GM19099 (cell line): ENCODE results near the gene PDGFA.

Experiments
- POLR2A ChIP-seq: IDR thresholded peaks from 3 replicates; pipeline ENCODE4 v1.6.1; 2011; ENCODE audit warnings: low read depth; ENCODE audit not compliant: insufficient read length; ENCODE audit errors: extremely low read depth

PDGFA gene

DNA sequence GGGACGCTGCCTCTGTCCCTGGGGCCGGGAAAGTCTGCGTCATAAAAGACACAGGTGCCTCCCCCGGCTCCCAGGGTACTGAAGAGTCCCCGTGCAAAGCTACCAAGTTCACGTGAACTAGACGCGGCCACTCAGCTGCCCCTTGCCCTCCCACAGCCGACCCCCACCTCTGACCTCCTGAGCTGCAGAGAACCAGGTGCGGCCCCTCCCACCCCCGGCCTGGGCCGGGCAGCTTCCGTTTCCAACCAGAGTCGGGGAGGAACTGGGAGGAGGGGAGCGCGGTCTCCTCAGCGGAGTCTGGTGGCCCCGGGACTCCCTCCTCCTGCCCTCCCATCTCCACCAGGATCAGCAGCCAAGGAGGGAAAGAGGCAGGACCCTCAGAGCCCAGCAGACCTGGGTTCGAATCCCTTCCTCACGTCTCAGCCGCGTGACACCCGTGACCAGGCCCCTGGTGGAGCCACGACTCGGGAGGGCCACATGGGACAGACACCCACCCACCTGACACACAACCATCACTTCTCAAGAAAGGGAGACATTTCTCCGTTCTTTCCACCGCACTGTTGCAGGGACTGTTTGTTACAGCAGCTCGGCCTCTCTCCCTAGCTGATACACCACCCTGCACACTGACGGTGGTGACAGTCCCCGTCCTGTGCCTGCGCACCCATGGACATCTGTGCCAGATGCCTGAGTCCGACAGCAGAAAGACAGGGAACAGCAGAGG is 37.4 kb upstream of the PDGFA start:
- TF ChIP-seq POLR2A, result no peak

DNA sequence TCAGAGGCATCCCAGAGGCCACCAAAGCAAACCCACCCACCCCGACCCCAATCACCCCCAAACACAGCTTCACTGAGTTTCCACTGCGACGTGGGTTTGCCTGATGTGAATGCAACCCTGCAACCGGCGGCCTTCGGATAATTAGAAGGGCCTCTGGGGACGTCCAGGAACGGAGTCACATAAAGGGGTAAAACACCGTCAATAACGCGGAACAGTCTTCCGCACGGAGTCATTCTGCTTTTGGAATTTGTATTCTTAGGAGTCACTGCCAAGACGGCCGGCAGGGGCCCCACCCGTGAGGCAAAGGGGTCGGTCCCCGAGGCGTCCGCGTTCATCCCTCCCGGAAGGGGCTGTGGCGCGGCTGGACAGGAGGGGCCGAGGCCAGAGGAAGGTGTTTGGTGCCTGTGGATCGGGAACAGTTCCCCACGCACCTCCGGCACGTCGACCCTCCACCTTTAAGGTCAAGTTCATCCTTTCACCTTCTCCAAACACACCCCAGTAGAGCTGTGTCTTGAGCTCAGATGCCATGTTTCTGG is 36.7 kb upstream of the PDGFA start:
- TF ChIP-seq POLR2A, result no peak

- TF ChIP-seq POLR2A, result no peak
Observed at GRCh38 chr7:555551-556160, 36.0 kb upstream of the PDGFA start.

DNA sequence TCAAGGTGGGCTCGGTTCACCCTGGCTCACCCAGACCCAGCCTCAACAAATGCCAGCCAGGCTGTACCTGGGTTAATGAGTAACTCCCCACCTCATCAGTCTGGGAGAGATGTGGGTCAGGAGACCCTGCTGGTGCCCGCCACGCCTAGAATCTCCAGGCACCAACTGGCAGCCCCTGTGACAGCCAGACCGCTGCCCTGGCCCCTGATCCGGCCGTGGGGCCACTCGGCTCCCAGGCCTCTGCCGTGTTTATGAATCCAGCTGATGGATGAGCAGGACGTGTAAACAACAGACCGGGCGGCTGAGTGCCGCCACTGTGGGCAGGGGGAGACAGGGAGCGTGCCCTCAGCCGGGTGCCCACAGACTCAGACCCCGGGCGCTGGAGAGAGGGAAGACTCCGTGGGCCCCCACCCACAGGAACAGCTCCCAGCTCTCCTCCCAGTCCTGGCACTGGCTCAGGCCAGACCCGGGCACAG is 34.0 kb upstream of the PDGFA start:
- no peak for TF ChIP-seq POLR2A

DNA sequence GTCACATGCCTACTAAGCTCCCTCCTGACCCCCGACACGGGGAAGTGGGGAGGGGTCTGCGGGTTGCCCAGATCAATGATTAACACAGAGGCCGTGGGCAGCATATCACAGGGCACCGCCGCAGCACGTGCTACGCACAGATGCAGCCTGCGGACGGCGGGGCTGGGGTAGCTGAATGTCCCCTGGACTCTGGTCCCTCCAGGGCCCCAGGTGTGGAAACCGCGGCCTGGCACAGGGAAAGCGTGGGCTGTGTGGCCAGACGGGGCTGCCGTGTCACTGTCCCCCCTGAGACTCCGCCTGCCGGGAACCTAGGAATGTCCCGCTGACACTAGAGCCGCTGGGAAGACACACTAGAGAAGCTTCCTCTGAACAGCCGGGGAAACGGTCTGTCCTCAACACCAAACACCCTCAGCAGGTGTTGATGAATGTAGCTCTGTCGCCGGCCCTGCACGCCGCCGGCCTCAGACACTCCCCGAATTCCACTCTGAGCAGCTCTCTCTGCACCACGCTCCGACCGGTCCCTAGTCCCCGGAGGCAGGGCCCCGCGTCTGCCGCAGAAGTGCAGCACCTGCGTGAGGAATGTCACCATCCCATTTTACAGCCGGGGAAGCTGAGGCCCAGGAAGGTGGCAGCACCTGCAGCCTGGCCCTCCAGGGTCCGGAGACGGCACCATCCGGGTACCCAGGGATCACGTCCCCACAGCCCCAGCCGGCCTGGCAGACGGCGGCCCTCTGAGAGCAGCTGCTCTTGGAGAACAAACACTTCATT is 33.4 kb upstream of the PDGFA start:
- no peak for TF ChIP-seq POLR2A

DNA sequence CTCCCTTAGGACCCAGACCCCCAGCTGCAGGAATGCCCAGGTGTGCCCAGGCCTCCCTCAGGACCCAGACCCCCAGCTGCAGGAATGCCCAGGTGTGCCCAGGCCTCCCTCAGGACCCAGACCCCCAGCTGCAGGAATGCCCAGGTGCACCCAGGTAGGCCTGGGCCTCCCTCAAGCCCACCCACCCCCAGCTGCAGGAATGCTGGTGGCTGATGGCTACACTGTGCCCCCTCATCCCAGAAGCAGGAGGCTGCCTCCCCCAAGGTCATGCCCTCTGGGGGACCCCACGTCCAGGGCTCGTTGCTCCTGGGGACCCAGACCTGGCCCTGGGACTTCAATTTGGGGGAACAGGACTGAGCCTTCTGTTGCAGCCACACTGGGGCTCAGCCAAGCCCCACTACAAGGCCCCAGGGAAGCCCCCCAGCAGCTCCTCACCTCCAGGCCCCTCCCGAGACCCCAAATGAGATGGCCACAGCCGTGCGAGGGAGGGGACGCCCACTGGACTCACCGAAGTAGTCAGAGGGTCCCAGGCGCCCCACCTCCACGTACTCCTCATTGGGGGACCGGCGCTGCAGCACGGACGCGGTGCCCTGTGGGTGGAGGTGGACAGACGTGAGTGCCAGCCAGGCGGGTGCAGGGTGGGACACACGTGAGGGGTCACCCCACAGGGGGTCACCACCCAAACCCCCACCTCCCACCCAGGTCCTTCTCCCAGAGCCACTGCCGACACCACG is 31.4 kb upstream of the PDGFA start:
- TF ChIP-seq POLR2A, result no peak

GRCh38 chr7:549891-550625 is 30.4 kb upstream of the PDGFA start:
- no peak for TF ChIP-seq POLR2A

DNA sequence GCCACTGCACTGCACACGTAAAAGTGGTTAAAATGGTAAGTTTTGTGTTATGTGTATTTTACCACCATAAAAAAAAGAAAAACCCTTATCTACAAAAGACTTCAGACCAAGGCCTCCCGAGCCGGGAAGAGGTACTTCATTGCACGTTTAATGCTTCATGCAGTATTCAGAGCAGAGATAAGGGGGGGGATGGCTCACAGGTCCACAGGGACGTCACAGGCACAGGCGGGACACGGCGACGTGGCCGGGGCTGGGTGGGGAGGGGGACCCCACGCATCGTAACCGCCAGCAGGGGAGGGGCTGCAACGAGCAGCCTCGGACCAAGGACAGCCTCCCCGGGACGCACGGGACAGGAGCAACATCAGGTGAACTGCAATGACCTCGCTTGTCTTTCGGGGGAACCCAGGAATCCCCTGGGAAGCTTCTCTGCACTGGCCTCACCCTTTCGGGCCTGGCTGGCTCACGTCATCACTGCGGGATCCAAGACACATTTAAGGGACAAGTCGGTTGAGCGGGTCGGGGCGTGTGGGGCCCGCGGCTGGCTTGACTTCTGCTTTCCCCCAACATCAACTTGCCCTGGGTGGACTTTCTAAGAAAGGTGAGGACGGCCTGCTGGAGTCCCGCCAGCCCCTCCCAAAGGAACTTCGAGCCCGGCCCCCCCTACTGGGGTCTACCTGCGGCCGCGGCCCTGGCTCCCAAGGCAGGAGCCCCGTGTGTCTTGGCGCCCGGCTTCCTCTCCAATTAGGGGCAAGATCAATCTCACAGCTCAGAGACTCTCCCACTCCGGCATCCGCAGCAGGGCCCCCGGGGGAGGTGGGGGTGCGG is 29.6 kb upstream of the PDGFA start:
- no peak for TF ChIP-seq POLR2A

DNA sequence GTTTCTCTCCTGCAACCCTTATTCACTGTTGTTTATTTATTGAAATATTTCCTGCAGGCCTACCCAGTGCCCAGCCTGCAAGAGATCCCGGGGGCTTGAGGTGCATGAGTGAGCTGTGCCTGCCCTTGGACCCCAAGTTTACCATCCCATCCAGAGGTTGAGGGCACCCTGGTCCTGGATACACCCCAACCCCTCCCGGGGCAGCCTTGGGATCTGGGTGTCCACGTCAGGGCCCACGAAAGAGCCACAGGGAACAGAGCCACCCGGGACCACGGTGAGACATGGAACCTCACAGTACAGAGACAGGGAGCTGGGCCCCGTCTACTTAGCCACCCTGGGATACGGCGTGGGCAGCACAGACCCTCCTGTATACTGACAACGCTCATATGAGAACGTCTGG is 28.8 kb upstream of the PDGFA start:
- TF ChIP-seq POLR2A, result no peak

DNA sequence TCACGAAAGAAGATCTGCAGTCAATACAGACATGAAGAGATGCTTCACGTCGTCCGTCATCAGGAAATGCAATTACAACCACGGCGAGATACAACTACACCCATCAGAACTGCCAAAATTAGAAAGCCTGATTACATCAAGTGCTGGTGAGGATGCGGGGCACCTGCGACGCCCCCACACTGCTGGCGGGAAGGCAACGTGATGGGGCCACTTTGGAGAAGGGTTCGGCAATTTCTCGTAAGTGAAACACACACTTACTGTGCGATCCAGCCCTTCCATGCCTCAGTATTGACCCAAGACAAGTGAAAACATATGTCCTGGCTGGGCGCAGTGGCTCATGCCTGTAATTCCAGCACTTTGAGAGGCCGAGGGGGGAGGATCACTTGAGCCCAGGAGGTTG is 25.8 kb upstream of the PDGFA start:
- TF ChIP-seq POLR2A, result no peak

DNA sequence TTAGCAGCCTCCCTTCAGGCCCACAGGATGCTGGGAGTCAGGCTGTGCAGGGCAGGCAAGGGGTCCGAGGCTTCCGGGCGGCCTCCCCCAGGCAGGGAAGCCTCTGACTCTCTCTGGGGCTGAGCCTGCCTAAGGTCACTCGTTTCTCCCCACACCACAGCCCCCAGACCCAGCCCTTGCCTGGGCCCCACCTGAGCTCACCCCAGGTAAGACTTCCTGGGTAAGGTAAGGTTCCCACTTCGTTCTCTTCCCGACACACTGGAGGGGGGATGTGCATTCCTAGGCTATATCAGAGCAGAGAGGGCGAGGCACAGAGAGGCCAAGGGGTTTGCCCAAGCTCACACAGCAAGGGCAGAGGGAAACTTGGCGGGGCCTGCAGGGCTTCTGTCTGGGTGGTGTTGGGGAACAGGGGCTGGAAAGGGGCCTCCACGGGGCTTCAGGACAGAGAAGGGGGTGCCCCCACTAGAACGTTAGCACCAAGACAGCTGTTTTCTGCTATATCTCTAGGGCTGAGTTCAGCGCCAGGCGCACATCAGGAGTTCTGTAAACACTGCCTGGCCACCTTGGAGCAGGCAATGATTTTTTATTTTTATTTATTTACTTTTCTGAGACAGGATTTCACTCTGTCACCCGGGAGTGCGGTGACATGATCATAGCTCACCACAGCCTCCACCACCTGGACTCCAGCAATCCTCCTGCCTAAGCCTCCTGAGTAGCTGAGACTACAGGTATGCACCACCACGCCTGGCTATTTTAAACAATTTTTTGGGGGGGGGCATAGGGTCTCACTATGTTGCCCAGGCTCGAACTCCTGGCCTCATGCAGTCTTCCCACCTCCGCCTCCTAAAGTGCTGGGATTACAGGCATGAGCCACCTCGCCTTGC is 24.9 kb upstream of the PDGFA start:
- no peak for TF ChIP-seq POLR2A

GRCh38 chr7:543501-544337 is 24.1 kb upstream of the PDGFA start:
- no peak for TF ChIP-seq POLR2A
